A673 (cell line): ENCODE data around the gene TBC1D8B.
"Not testable (repeated sequence)": the region's sequence is repeated elsewhere in the genome, so short reads cannot be mapped to it uniquely, and the experiment has no call there.

Source experiments
- CTCF ChIP-seq: fragments of 300-800, 200-600 bp; sonication (generic); conservative IDR thresholded peaks from 2 replicates; pipeline ENCODE4 v1.5.1; 2017; ENCODE audit warnings: low read depth, mild to moderate bottlenecking, antibody characterized with exemption, low read length, moderate library complexity, mixed read lengths
- EZH2 ChIP-seq: fragments of 200-600 bp; sonication (generic); IDR thresholded peaks from 2 replicates; pipeline ENCODE4 v1.6.1; 2017; ENCODE audit warnings: borderline replicate concordance, low read depth, mild to moderate bottlenecking, mixed read lengths, antibody characterized with exemption, low read length; ENCODE audit not compliant: poor library complexity, severe bottlenecking

GRCh38 chrX:106769288-106769687 lies 33.2 kb upstream of the TBC1D8B start:
- TF ChIP-seq CTCF, EZH2: not testable (repeated sequence)
